SK-N-SH (cell line): ENCODE results near the gene CYREN. TPM values are rescaled to one million over a fixed set of nuclear protein-coding genes. Genes with fewer than 3 reads are reported as not detected.

Experiments used
- CTCF ChIA-PET: fragments of 300-600, 350-600 bp; formaldehyde crosslinking; extraction: SDS; loops from one replicate; lab custom pipeline; 2021; lab: Yijun Ruan, JAX
- POLR2A ChIA-PET: fragments of 350-600 bp; sonication (Branson Sonifier 250); formaldehyde crosslinking; extraction: SDS; loops from one replicate; lab custom pipeline; 2020; ENCODE audit warnings: antibody characterized with exemption, inconsistent platforms; lab: Yijun Ruan, JAX
- DNase-seq: peaks from one replicate; pipeline ENCODE4 v3.0.0; 2012
- H2AFZ ChIP-seq: fragments of 200-600 bp; sonication (generic); 2 replicates; pipeline ENCODE4 v1.8.1; 2016; ENCODE audit warnings: antibody characterized with exemption, mild to moderate bottlenecking, low read depth
- H3F3A ChIP-seq: fragments of 200-600 bp; sonication (generic); replicated peaks from 2 replicates; pipeline ENCODE3; 2016; ENCODE audit warnings: antibody characterized with exemption, mild to moderate bottlenecking; ENCODE audit not compliant: insufficient read depth
- H3K27ac ChIP-seq, 2 experiments: fragments of 200-500 bp in 1 of 2; fragments of 200-600 bp in 1 of 2; sonication (Bioruptor generic) in 1 of 2; sonication (generic), shearing (Covaris generic) in 1 of 2; 2 replicates each; pipeline versions ENCODE4 v1.5.1 to v1.6.1; 2014 to 2016; ENCODE audit warnings: low read depth in 2 of 2, inconsistent platforms in 1 of 2, low read length in 1 of 2, mild to moderate bottlenecking in 1 of 2, mixed read lengths in 1 of 2
- H3K27me3 ChIP-seq: fragments of 200-600 bp; sonication (generic), shearing (Covaris generic); 2 replicates; pipeline ENCODE4 v1.6.1; 2016; ENCODE audit warnings: mixed run types; ENCODE audit not compliant: insufficient read depth
- H3K36me3 ChIP-seq, 2 experiments: fragments of 200-500 bp in 1 of 2; fragments of 200-600 bp in 1 of 2; sonication (Bioruptor generic) in 1 of 2; sonication (generic) in 1 of 2; replicated peaks in 1 of 2; 2 replicates each; pipeline versions ENCODE3 to v1.5.1; 2014 to 2016; ENCODE audit warnings: low read length in 1 of 2, mild to moderate bottlenecking in 1 of 2; ENCODE audit not compliant: insufficient read depth in 2 of 2, control insufficient read depth in 1 of 2
- H3K4me1 ChIP-seq, 2 experiments: fragments of 200-500 bp in 1 of 2; fragments of 200-600 bp in 1 of 2; sonication (Bioruptor generic) in 1 of 2; sonication (generic), shearing (Covaris generic) in 1 of 2; 2 replicates each; pipeline versions ENCODE4 v1.5.1 to v1.6.1; 2014 to 2016; ENCODE audit warnings: low read depth in 1 of 2, low read length in 1 of 2, mixed run types in 1 of 2; ENCODE audit not compliant: insufficient read depth in 2 of 2, control insufficient read depth in 1 of 2
- H3K4me2 ChIP-seq: fragments of 200-600 bp; sonication (generic), shearing (Covaris generic); 2 replicates; pipeline ENCODE4 v1.6.1; 2017; ENCODE audit warnings: mixed run types
- H3K4me3 ChIP-seq, 2 experiments: fragments of 200-500 bp in 1 of 2; fragments of 200-600 bp in 1 of 2; sonication (Bioruptor generic) in 1 of 2; sonication (generic), shearing (Covaris generic) in 1 of 2; 2 replicates each; pipeline versions ENCODE4 v1.5.1 to v1.8.1; 2014 to 2016; ENCODE audit warnings: low read depth in 2 of 2, inconsistent platforms in 1 of 2, low read length in 1 of 2, mild to moderate bottlenecking in 1 of 2, mixed read lengths in 1 of 2, moderate library complexity in 1 of 2
- H3K79me2 ChIP-seq: fragments of 200-600 bp; sonication (generic); 2 replicates; pipeline ENCODE4 v1.8.1; 2017; ENCODE audit warnings: mild to moderate bottlenecking; ENCODE audit not compliant: insufficient read depth
- H3K9ac ChIP-seq: fragments of 200-600 bp; sonication (generic); 2 replicates; pipeline ENCODE4 v1.6.1; 2017; ENCODE audit warnings: mixed run types
- H3K9me2 ChIP-seq: fragments of 200-600 bp; sonication (generic); 2 replicates; pipeline ENCODE4 v1.6.1; 2017; ENCODE audit warnings: mixed run types
- H3K9me3 ChIP-seq: fragments of 200-600 bp; sonication (generic); 2 replicates; pipeline ENCODE4 v1.6.1; 2017; ENCODE audit warnings: mixed run types, mild to moderate bottlenecking, moderate library complexity
- H4K20me1 ChIP-seq: fragments of 200-600 bp; sonication (generic); 2 replicates; pipeline ENCODE4 v1.6.1; 2017; ENCODE audit warnings: mild to moderate bottlenecking, mixed run types; ENCODE audit not compliant: insufficient read depth
- ELF1 ChIP-seq: IDR thresholded peaks from 2 replicates; pipeline ENCODE4 v1.4.0; 2012
- EP300 ChIP-seq, 2 experiments: IDR thresholded peaks; 2 replicates each; pipeline versions ENCODE4 v1.4.0 to v1.6.1; 2012; ENCODE audit warnings: borderline replicate concordance in 1 of 2, low read depth in 1 of 2, low read length in 1 of 2
- GABPA ChIP-seq: IDR thresholded peaks from 2 replicates; pipeline ENCODE4 v1.4.0; 2012; ENCODE audit warnings: low read depth, mild to moderate bottlenecking
- JUND ChIP-seq: IDR thresholded peaks from 2 replicates; pipeline ENCODE4 v1.4.0; 2012
- MAX ChIP-seq: IDR thresholded peaks from 2 replicates; pipeline ENCODE4 v1.4.0; 2012; ENCODE audit warnings: low read depth
- MEF2A ChIP-seq: IDR thresholded peaks from 2 replicates; pipeline ENCODE4 v1.4.0; 2012; ENCODE audit warnings: low read depth, borderline replicate concordance
- MXI1 ChIP-seq: IDR thresholded peaks from 2 replicates; pipeline ENCODE4 v1.6.1; 2012; ENCODE audit warnings: mild to moderate bottlenecking, low read depth, low read length, improper control_type of control experiment
- NFIC ChIP-seq: IDR thresholded peaks from 2 replicates; pipeline ENCODE4 v1.4.0; 2012; ENCODE audit warnings: borderline replicate concordance
- NRF1 ChIP-seq: IDR thresholded peaks from 2 replicates; pipeline ENCODE4 v1.6.1; 2012; ENCODE audit warnings: low read depth, mild to moderate bottlenecking, low read length
- POLR2AphosphoS5 ChIP-seq: IDR thresholded peaks from 2 replicates; pipeline ENCODE4 v1.6.1; 2012; ENCODE audit warnings: low read depth, low read length
- RAD21 ChIP-seq: IDR thresholded peaks from 2 replicates; pipeline ENCODE4 v1.6.1; 2012; ENCODE audit warnings: mild to moderate bottlenecking, low read length
- REST ChIP-seq: IDR thresholded peaks from 2 replicates; pipeline ENCODE4 v1.6.1; 2012; ENCODE audit warnings: mild to moderate bottlenecking, low read depth, low read length, moderate library complexity
- RFX5 ChIP-seq: IDR thresholded peaks from 2 replicates; pipeline ENCODE4 v1.6.1; 2012; ENCODE audit warnings: mild to moderate bottlenecking, improper control_type of control experiment, low read length
- RXRA ChIP-seq: IDR thresholded peaks from 2 replicates; pipeline ENCODE4 v1.4.0; 2012; ENCODE audit warnings: low read depth, mild to moderate bottlenecking, borderline replicate concordance
- SIN3A ChIP-seq: IDR thresholded peaks from 2 replicates; pipeline ENCODE4 v1.6.1; 2012; ENCODE audit warnings: low read depth, mild to moderate bottlenecking, low read length, moderate library complexity, borderline replicate concordance
- ZBTB33 ChIP-seq: IDR thresholded peaks from 2 replicates; pipeline ENCODE4 v1.4.0; 2012; ENCODE audit warnings: low read depth, borderline replicate concordance
- WGBS: methylation state at CpG from one replicate; pipeline ENCODE4 v1.1.6; 2017; ENCODE audit warnings: low lambda C conversion rate; 5-methylcytosine and 5-hydroxymethylcytosine counted together
- polyA plus RNA-seq, 3 experiments: library from polyadenylated mRNA; depleted of rRNA; stranded (reverse); fragments of >200 nt; gene quantifications; 2 replicates each; pipeline ENCODE4 v1.2.3, GENCODE V29; 2012
- TF ChIP-seq, protein P1 (sequence below): IDR thresholded peaks from 2 replicates; pipeline ENCODE4 v1.4.0; 2012; ENCODE audit warnings: low read depth, borderline replicate concordance
- TF ChIP-seq, protein P2 (sequence below): fragments of 200-600 bp; sonication (generic); IDR thresholded peaks from 2 replicates; pipeline ENCODE4 v1.6.1; 2017; ENCODE audit warnings: antibody characterized with exemption, mild to moderate bottlenecking, moderate library complexity
- TF ChIP-seq, protein P3 (sequence below): fragments of 150-350 bp; IDR thresholded peaks from 2 replicates; pipeline ENCODE4 v1.6.1; 2016; ENCODE audit warnings: mild to moderate bottlenecking, low read depth, low read length

Gene CYREN
- polyA plus RNA-seq, 1 of the 3 experiments (the other 2 are of a cell fraction) = 53.4 TPM

GRCh38 chr7:135156290-135156689, 14.2 kb downstream of the CYREN start (continued):
- TF ChIP-seq REST (no peak), ELF1 (no peak), RFX5 (no peak), MAX (no peak), POLR2AphosphoS5 (no peak), JUND (no peak)
- TF ChIP-seq, protein P1, sequence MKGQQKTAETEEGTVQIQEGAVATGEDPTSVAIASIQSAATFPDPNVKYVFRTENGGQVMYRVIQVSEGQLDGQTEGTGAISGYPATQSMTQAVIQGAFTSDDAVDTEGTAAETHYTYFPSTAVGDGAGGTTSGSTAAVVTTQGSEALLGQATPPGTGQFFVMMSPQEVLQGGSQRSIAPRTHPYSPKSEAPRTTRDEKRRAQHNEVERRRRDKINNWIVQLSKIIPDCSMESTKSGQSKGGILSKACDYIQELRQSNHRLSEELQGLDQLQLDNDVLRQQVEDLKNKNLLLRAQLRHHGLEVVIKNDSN = no peak
- TF ChIP-seq, protein P2, sequence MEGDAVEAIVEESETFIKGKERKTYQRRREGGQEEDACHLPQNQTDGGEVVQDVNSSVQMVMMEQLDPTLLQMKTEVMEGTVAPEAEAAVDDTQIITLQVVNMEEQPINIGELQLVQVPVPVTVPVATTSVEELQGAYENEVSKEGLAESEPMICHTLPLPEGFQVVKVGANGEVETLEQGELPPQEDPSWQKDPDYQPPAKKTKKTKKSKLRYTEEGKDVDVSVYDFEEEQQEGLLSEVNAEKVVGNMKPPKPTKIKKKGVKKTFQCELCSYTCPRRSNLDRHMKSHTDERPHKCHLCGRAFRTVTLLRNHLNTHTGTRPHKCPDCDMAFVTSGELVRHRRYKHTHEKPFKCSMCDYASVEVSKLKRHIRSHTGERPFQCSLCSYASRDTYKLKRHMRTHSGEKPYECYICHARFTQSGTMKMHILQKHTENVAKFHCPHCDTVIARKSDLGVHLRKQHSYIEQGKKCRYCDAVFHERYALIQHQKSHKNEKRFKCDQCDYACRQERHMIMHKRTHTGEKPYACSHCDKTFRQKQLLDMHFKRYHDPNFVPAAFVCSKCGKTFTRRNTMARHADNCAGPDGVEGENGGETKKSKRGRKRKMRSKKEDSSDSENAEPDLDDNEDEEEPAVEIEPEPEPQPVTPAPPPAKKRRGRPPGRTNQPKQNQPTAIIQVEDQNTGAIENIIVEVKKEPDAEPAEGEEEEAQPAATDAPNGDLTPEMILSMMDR = no peak

- no peaks in the 10 kb centered on the region for H3K36me3 ChIP-seq
- no peaks in the 10 kb centered on the region; the same call in 1 of the 2 replicates for H3K9me3 ChIP-seq
- H3K9ac ChIP-seq = no peak overlapping the region
- H3K4me1 ChIP-seq = peaks cover 0 to 2% of the 10 kb centered on the region in 2 experiments; a peak in 1 of 4 replicates
- peaks cover 3% of the 10 kb centered on the region for H3F3A ChIP-seq
- H3K27ac ChIP-seq = no peak overlapping the region
- POLR2A ChIA-PET = no interaction called here
- no peaks in the 10 kb centered on the region for H3K27me3 ChIP-seq
- no peak overlapping the region for H2AFZ ChIP-seq
- no peak overlapping the region for H3K4me2 ChIP-seq
- DNase-seq = no peak
- H3K4me3 ChIP-seq = no peak overlapping the region
- H3K79me2 ChIP-seq = no peaks in the 10 kb centered on the region
- no peaks in the 10 kb centered on the region for H3K9me2 ChIP-seq
- CTCF ChIA-PET = no interaction called here
- H4K20me1 ChIP-seq = no peaks in the 10 kb centered on the region
- 14% methylated on average over 1 of the region's 1 CpG for WGBS
- TF ChIP-seq RXRA = no peak
- no peak for TF ChIP-seq MXI1
- TF ChIP-seq SIN3A = no peak
- TF ChIP-seq MEF2A = no peak
- TF ChIP-seq GABPA = no peak
- TF ChIP-seq MAX = no peak
- TF ChIP-seq, protein P3, sequence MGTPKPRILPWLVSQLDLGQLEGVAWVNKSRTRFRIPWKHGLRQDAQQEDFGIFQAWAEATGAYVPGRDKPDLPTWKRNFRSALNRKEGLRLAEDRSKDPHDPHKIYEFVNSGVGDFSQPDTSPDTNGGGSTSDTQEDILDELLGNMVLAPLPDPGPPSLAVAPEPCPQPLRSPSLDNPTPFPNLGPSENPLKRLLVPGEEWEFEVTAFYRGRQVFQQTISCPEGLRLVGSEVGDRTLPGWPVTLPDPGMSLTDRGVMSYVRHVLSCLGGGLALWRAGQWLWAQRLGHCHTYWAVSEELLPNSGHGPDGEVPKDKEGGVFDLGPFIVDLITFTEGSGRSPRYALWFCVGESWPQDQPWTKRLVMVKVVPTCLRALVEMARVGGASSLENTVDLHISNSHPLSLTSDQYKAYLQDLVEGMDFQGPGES = no peak
- no peak for TF ChIP-seq JUND
- TF ChIP-seq ZBTB33 = no peak
- TF ChIP-seq ELF1 = no peak
- TF ChIP-seq NFIC = no peak
- no peak for TF ChIP-seq RAD21
- TF ChIP-seq EP300 (IDR thresholded peaks at IDR 0.05; ENCODE audit: borderline replicate concordance in 1 of 2, low read depth in 1 of 2, low read length in 1 of 2) = no peak
- TF ChIP-seq NRF1 = no peak
- TF ChIP-seq, protein P2 = no peak
Measured at GRCh38 chr7:135154734-135155133, 15.8 kb downstream of the CYREN start.
